22Rv1 (cell line): Measurements from ENCODE around the gene ESR1.

Experiments
- ZFX ChIP-seq: fragments of 450-650 bp; IDR thresholded peaks from 2 replicates; pipeline ENCODE4 v1.6.1; 2017; ENCODE audit warnings: antibody characterized with exemption, borderline replicate concordance
- TF ChIP-seq, protein P1 (sequence below): fragments of 450-650 bp; IDR thresholded peaks from 2 replicates; pipeline ENCODE4 v1.5.1; 2017; ENCODE audit warnings: mild to moderate bottlenecking

DNA sequence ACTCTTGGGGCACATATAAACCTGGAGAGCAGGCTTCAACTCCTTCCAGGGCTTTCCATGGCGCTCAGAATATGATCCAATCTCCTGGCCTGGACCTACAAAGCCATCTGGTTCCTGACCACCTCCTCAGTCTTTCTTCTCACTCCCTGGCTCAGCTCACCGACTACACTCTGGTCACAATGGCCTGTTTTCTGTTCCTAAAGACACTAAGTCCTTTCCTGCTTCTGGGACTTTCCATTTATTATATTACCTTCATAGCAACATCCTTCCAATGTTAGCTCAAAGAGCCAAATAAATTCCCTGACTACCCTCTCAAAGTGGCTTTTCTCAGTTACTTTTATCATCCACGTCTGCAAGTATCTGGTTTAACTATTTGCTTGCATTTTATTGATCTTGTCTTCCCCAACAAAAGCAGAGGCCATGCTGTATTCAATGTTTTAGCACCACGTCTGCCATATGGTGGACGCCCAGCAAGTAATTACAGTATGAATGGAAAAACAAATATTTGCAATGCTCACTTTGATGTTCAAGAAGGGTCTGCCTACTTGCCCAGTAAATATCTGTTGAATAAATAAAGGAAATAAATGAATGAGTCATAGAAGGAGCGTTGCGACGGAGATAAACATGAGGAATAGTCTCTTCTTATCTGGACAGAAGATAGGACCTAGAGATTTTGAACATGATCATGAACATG lies 328.4 kb downstream of the ESR1 start:
- TF ChIP-seq, protein P1, sequence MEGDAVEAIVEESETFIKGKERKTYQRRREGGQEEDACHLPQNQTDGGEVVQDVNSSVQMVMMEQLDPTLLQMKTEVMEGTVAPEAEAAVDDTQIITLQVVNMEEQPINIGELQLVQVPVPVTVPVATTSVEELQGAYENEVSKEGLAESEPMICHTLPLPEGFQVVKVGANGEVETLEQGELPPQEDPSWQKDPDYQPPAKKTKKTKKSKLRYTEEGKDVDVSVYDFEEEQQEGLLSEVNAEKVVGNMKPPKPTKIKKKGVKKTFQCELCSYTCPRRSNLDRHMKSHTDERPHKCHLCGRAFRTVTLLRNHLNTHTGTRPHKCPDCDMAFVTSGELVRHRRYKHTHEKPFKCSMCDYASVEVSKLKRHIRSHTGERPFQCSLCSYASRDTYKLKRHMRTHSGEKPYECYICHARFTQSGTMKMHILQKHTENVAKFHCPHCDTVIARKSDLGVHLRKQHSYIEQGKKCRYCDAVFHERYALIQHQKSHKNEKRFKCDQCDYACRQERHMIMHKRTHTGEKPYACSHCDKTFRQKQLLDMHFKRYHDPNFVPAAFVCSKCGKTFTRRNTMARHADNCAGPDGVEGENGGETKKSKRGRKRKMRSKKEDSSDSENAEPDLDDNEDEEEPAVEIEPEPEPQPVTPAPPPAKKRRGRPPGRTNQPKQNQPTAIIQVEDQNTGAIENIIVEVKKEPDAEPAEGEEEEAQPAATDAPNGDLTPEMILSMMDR: no peak
- TF ChIP-seq ZFX: no peak
